ENCODE measurements around the gene DUSP28. TPM values are rescaled to one million over a fixed set of nuclear protein-coding genes. Genes with fewer than 3 reads are reported as not detected.
A peak's percentile ranks its signal among the peaks of the same experiment; 100 is the strongest.

The DUSP28 gene
- total RNA-seq, 1 experiment from 2014 or later: 2.3 TPM

DNA sequence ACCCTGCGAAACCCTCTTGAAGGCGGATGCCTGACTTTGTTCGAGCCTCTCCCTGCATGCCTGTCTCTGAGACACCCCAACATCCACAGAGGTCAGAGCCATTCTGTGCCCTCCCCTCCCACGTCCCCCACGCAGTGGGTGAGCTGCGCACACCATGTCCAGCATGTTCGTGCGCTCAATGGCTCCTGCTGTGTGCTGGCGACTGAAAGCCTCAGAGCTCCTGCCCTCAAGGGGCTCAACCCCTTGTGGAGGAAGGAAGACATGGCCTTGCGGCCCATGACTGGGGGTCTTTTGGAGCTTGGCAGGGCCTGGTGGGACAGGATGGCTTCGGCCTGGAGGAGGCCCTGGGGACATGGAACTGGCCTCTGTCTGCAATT is 48.1 kb upstream of the DUSP28 start (continued):
- TF ChIP-seq, protein P1, sequence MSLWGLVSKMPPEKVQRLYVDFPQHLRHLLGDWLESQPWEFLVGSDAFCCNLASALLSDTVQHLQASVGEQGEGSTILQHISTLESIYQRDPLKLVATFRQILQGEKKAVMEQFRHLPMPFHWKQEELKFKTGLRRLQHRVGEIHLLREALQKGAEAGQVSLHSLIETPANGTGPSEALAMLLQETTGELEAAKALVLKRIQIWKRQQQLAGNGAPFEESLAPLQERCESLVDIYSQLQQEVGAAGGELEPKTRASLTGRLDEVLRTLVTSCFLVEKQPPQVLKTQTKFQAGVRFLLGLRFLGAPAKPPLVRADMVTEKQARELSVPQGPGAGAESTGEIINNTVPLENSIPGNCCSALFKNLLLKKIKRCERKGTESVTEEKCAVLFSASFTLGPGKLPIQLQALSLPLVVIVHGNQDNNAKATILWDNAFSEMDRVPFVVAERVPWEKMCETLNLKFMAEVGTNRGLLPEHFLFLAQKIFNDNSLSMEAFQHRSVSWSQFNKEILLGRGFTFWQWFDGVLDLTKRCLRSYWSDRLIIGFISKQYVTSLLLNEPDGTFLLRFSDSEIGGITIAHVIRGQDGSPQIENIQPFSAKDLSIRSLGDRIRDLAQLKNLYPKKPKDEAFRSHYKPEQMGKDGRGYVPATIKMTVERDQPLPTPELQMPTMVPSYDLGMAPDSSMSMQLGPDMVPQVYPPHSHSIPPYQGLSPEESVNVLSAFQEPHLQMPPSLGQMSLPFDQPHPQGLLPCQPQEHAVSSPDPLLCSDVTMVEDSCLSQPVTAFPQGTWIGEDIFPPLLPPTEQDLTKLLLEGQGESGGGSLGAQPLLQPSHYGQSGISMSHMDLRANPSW (CRISPR knock-in tag; conservative IDR thresholded peaks at IDR 0.05; ENCODE audit: low read depth): no peak
- no peak for TF ChIP-seq MYBL2 (CRISPR knock-in tag; IDR thresholded peaks at IDR 0.05)
- no peak for TF ChIP-seq MXD4 (CRISPR knock-in tag; IDR thresholded peaks at IDR 0.05; ENCODE audit: borderline replicate concordance)

DNA sequence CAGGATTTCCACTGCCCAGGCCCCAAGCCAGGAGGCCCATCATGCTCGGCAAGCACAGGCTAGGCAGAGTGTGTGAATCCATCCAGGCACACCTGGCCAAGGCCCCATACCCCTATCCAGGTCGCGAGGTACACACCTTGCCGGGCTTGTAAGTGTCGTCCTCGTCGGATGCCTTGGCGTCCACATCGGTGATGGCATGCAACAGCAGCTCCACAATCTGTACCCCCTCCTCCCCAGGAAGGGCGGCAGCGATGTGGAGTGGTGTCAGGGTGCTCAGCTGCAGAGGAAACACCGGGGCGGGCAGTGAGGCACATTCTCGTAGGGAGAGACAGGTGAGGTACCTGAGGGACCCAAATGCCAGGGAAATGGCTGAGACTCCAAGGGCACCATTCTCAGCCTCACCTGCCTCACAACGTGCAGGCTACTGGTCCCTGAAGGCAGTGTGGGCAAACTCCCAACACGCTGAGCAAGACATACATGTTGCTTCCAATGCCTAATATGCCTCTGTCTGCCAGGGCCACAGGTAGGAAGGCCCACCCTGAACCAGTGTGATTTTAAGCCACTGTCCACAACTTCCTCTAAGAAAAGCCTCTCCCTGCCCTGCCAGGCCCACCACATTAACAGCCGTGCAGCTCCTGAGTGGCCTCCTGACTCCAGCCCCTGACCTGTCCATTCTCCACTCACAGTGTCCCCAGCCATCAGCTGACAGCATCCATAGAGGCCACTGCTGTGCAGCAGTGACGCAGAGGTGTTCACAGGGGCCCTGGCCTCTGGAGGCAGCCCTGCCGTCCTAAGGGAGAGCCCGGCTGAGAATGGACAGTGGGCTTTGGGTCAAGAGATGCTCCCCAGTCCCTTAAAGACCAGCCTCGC is 47.3 kb upstream of the DUSP28 start:
- Mint-ChIP-seq H3K27me3 (ENCODE audit: low read depth) (peaks cover 10% of the 10 kb centered on the region), H3K4me1 (no peaks in the 10 kb centered on the region), H3K9me3 (no peaks in the 10 kb centered on the region), H3K4me3 (no peak overlapping the region), H3K36me3 (no peaks in the 10 kb centered on the region), H3K27ac (no peak overlapping the region)
- TF ChIP-seq, protein P2, sequence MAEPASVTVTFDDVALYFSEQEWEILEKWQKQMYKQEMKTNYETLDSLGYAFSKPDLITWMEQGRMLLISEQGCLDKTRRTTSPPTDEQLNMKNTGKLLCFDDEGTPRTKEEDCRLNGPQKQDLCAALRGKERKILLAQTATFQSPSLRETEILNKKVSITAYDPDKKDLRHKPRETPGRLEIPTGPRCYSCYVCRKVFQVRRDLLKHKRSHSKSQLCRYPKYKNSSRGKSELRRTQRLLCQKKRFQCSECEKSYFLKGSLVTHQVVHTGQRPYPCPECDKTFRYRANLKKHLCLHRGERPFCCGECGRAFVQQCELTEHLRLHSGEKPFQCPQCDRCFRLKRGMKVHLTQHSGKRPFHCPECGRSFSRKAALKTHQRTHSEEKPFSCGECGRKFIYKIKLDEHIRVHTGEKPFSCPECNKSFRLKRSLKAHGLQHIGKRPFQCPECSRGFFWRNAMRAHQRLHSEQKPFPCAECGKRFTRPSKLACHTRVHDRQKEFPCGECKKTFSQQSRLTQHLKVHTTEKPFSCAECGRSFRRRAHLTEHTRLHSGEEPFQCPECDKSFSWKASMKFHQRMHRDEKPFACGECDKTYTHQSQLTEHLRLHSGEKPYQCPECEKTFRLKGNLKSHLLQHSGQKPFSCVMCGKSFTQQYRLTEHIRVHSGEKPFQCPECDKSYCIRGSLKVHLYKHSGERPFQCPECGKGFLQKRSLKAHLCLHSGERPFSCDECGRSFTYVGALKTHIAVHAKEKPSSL (CRISPR knock-in tag; conservative IDR thresholded peaks at IDR 0.05): no peak
- DNase-seq (ENCODE audit: low spot score) (no peak), ATAC-seq (no peak)
- CTCF ChIA-PET: interaction anchor here (1.1 to 2.7 kb wide), 9 partner anchors 11 to 363 kb away, joined by 3 to 24 read pairs (median 7); partner anchors contain the start of gene ANKMY1
- POLR2A ChIA-PET: no interaction called here

DNA sequence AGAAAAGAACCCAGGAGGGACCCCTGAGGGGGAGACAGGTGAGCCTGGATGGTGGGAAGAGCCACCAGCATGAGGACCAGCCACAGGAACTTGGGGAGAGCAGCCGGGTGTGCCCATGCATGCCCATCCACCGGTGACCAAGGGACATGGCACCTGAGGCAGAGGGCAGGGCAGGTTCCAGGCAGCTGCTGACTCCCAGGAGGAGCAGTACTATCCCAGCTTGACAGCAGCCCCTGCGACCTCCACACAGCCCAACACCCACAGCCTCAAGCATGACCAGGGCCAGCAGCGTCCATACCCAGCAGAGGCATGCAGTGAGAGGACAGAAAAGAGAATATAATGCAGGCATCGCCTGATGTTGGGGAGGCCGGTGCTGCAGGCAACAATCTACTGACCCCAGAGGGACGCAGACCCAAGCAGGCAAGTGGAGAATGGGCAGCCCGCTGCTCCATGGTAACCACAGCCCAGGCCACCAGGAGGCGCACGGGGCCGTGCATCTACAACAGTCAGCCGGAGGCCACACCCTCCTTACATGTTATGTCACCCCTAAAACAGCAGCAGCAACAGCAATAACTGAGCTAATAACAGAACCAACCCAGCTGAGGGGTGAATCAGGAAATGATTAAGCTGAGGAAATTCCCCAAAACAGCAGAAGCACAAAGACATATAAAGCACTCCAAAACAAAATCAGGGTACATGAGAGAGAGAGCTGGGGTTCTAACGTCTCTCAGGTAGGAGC is 46.4 kb upstream of the DUSP28 start:
- Mint-ChIP-seq H3K27ac (no peak overlapping the region), H3K9me3 (no peaks in the 10 kb centered on the region), H3K27me3 (ENCODE audit: low read depth) (peaks cover 17% of the 10 kb centered on the region), H3K4me1 (no peaks in the 10 kb centered on the region), H3K36me3 (no peaks in the 10 kb centered on the region), H3K4me3 (no peak overlapping the region)
- ATAC-seq: peak; percentile 98
- TF ChIP-seq, protein P3, sequence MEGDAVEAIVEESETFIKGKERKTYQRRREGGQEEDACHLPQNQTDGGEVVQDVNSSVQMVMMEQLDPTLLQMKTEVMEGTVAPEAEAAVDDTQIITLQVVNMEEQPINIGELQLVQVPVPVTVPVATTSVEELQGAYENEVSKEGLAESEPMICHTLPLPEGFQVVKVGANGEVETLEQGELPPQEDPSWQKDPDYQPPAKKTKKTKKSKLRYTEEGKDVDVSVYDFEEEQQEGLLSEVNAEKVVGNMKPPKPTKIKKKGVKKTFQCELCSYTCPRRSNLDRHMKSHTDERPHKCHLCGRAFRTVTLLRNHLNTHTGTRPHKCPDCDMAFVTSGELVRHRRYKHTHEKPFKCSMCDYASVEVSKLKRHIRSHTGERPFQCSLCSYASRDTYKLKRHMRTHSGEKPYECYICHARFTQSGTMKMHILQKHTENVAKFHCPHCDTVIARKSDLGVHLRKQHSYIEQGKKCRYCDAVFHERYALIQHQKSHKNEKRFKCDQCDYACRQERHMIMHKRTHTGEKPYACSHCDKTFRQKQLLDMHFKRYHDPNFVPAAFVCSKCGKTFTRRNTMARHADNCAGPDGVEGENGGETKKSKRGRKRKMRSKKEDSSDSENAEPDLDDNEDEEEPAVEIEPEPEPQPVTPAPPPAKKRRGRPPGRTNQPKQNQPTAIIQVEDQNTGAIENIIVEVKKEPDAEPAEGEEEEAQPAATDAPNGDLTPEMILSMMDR (IDR thresholded peaks at IDR 0.05): peak; percentile 80
- TF ChIP-seq, protein P4, sequence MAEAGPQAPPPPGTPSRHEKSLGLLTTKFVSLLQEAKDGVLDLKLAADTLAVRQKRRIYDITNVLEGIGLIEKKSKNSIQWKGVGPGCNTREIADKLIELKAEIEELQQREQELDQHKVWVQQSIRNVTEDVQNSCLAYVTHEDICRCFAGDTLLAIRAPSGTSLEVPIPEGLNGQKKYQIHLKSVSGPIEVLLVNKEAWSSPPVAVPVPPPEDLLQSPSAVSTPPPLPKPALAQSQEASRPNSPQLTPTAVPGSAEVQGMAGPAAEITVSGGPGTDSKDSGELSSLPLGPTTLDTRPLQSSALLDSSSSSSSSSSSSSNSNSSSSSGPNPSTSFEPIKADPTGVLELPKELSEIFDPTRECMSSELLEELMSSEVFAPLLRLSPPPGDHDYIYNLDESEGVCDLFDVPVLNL (CRISPR knock-in tag; IDR thresholded peaks at IDR 0.05; ENCODE audit: borderline replicate concordance, low read depth): no peak
- TF ChIP-seq, protein P5, sequence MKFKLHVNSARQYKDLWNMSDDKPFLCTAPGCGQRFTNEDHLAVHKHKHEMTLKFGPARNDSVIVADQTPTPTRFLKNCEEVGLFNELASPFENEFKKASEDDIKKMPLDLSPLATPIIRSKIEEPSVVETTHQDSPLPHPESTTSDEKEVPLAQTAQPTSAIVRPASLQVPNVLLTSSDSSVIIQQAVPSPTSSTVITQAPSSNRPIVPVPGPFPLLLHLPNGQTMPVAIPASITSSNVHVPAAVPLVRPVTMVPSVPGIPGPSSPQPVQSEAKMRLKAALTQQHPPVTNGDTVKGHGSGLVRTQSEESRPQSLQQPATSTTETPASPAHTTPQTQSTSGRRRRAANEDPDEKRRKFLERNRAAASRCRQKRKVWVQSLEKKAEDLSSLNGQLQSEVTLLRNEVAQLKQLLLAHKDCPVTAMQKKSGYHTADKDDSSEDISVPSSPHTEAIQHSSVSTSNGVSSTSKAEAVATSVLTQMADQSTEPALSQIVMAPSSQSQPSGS (CRISPR knock-in tag; IDR thresholded peaks at IDR 0.05; ENCODE audit: borderline replicate concordance, low read depth): no peak
- no peak for TF ChIP-seq FOXP1 (CRISPR knock-in tag; IDR thresholded peaks at IDR 0.05; ENCODE audit: borderline replicate concordance)
- ChIA-PET POLR2A (no interaction called here), CTCF (interaction anchor here (0.6 to 2.7 kb wide), 30 partner anchors 8 to 363 kb away, joined by 3 to 24 read pairs (median 4); partner anchors contain the start of genes ANKMY1, CAPN10 and DUSP28)
- DNase-seq (ENCODE audit: low spot score): peak; percentile 90

Data from WTC11 (cell line).